HEK293T (cell line): Measurements from ENCODE around the gene SNED1.

ENCODE experiments used
- ARNT ChIP-seq: fragments of 450-650 bp; IDR thresholded peaks from 2 replicates; pipeline ENCODE4 v1.6.1; 2017; ENCODE audit warnings: mild to moderate bottlenecking
- BHLHE40 ChIP-seq: fragments of 450-650 bp; IDR thresholded peaks from 2 replicates; pipeline ENCODE4 v1.6.1; 2016; ENCODE audit warnings: mild to moderate bottlenecking, moderate library complexity, borderline replicate concordance
- CTBP1 ChIP-seq: fragments of 450-650 bp; IDR thresholded peaks from 2 replicates; pipeline ENCODE4 v1.6.1; 2016; ENCODE audit warnings: borderline replicate concordance
- ELF4 ChIP-seq: fragments of 450-650 bp; IDR thresholded peaks from 2 replicates; pipeline ENCODE4 v1.6.1; 2017; ENCODE audit warnings: antibody characterized with exemption
- FOXA1 ChIP-seq: fragments of 450-650 bp; IDR thresholded peaks from 2 replicates; pipeline ENCODE4 v1.6.1; 2016; ENCODE audit warnings: mild to moderate bottlenecking
- FOXM1 ChIP-seq: fragments of 450-650 bp; IDR thresholded peaks from 2 replicates; pipeline ENCODE4 v1.6.1; 2017; ENCODE audit warnings: mild to moderate bottlenecking, borderline replicate concordance
- HDGF ChIP-seq: fragments of 450-650 bp; IDR thresholded peaks from 2 replicates; pipeline ENCODE4 v1.6.1; 2017; ENCODE audit warnings: antibody characterized with exemption, borderline replicate concordance
- L3MBTL2 ChIP-seq: fragments of 450-650 bp; conservative IDR thresholded peaks from 2 replicates; pipeline ENCODE4 v1.6.1; 2016; ENCODE audit warnings: mild to moderate bottlenecking
- LEF1 ChIP-seq: fragments of 450-650 bp; IDR thresholded peaks from 2 replicates; pipeline ENCODE4 v1.6.1; 2017; ENCODE audit warnings: mild to moderate bottlenecking, borderline replicate concordance
- PKNOX1 ChIP-seq: fragments of 450-650 bp; IDR thresholded peaks from 2 replicates; pipeline ENCODE4 v1.6.1; 2016
- SP1 ChIP-seq: fragments of 450-650 bp; IDR thresholded peaks from 2 replicates; pipeline ENCODE4 v1.6.1; 2017
- SUZ12 ChIP-seq: fragments of 450-650 bp; IDR thresholded peaks from 2 replicates; pipeline ENCODE4 v1.6.1; 2016; ENCODE audit warnings: mild to moderate bottlenecking
- TARDBP ChIP-seq: fragments of 450-650 bp; IDR thresholded peaks from 2 replicates; pipeline ENCODE4 v1.6.1; 2016

DNA sequence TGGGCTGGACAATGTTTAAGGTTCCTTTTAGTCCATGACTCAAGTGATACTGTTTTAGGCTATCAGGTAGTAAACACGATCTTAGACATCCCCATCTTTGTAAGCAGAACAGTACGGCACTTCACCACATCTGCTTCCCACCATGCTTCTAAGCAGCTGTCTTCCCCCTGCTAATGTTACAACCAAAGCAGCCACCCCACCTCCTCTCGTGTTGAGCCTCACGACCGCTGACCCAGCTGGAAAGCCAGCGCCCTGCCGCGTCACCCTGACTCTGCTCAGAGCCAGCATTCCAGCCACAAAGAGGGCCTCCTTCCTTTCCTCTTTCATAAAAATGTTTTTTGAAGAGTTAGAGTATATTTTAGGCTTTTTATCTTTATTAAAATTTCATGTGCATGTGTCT lies 94.3 kb downstream of the SNED1 start:
- TF ChIP-seq SUZ12: no peak
- no peak for TF ChIP-seq ELF4
- TF ChIP-seq TARDBP: no peak
- TF ChIP-seq LEF1: no peak
- TF ChIP-seq BHLHE40: no peak
- TF ChIP-seq L3MBTL2: no peak
- TF ChIP-seq SP1: no peak
- no peak for TF ChIP-seq PKNOX1
- no peak for TF ChIP-seq HDGF
- TF ChIP-seq FOXA1: no peak
- TF ChIP-seq ARNT: no peak
- no peak for TF ChIP-seq CTBP1
- no peak for TF ChIP-seq FOXM1
